ENCODE data around the gene PDCL2.

Gene PDCL2

DNA sequence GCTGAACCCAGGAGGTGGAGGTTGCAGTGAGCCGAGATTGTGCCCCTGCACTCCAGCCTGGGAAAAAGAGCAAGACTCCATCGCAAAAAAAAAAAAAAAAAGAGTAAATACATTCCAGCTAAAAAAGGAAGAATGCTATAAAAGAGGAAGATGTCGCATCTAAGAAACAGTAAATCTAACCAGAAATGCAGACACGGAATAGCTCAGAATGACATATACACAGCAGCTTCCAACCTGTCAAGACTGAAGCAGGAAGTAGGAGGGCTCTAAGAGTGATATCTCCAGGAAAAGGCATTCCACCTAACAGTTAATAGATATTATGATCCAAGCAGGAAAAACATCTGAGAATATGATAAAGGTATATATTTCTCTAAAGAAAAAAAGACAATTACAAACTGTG, 61.4 kb downstream of the PDCL2 start:
- DNase-seq, result no peak

DNA sequence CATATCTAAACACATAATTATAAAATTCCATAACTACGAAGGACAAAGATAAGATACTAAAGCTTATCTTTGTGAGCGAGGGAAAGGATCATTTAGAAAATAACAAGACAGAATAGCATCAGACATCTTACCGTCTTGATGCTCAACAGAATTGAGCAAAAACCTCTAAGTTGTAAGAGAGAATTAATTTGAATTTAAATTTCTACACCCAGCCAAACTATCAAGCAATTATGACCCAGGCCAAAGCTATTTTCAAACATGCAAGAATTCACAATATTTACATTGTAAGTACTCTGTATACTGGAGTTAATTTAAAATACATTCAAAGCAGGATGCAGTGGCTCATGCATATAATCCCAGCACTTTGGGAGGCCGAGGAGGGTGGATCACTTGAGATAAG, 61.9 kb downstream of the PDCL2 start:
- DNase-seq, result no peak

DNA sequence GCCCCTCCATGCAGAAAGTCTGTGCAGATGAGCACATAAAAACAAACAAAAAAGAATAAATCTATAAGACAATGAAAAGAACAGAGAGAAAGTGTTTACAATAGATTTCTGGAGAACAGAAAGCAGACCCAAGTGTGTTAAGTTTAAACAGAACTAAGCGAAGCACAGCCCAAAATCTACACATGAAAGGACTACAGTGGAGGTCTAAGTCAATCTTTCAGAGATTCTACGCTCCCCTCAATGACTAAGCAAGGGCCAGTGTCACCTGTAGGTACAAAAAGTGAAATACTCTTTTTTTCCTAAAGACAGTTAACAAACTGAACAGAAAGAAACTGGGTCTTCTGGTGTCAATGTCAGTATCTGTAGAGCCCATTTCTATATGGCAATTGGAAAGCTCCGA, 63.6 kb downstream of the PDCL2 start:
- DNase-seq, result no peak

DNA sequence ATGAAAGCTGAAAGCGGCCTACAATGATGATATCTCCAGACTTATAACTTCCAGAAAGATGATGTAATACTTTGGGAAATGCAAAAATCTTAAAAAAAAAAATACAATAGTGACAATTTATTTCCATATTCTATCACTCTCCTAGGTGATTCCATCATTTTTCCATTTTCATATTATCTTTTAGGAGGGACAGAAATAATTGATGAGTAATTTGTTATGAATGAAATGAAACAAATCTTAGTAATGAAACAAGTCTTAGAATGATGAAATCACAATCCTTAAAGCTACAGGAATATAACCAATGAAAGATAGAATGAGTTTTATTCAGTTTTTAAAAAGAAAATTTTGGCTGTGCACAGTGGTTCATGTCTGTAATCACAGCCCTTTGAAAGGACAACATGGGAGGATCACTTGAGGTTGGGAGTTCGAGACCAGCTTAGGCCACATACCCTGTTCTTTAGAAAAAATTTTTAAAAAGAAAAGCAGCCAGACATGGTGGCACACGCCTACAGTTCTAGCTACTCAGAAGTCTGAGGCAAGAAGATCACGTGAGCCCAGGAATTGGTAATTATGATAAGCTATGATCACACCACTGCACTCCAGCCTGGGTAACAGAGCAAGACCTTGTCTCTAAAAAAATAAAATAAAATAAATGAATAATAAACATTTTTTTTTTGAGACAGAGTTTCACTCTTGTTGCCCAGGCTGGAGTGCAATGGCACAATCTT, 67.0 kb downstream of the PDCL2 start:
- no peak for DNase-seq

DNA sequence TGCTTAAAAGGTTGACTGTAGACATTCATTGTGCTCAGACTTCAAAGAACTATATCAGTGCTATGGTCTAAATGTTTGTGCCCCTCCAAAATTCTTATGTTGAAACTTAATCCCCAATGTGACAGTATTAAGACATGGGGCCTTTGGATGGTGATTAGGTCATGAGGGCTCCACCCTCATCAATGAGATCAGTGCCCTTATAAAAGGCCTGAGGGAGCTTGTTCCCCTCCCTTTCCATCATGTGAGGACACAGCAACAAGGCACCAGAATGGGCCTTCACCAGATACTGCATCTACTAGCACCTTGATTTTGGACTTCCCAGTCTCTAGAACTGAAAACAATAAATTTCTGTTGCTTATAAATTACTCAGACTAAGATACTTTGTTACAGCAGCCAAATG, 73.6 kb downstream of the PDCL2 start:
- DNase-seq, result no peak

DNA sequence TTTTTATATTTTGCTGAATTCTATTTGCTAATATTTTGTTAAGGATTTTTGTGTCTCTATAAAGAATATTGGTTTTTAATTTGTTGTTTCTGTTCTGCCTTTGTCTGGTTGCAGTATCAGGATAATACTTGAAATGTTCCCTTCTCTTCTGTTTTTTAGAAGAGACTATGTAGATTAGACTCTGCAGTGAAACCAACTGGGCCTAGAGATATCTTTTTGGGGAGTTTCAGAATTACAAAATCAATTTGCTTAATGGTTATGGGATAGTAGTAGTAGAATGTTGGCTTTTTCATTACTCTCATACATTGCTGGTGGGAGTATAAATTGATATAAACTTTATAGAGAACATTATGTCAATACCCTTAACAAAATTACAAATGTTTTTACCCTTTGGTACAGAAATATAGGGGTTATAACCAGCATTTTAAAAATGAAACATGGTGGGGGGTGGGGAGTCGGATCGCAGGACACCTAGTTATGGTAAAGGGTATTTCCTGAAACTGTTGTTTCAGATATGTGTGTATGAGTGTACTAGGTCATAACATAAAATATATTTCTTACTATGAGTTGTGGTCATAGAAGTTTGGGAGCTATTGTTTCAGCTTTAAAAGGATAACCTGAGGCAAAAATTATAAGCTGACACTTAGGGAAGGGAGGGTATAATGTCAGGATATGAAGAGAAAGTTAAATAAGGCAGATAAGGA, 74.4 kb downstream of the PDCL2 start:
- no peak for DNase-seq

DNA sequence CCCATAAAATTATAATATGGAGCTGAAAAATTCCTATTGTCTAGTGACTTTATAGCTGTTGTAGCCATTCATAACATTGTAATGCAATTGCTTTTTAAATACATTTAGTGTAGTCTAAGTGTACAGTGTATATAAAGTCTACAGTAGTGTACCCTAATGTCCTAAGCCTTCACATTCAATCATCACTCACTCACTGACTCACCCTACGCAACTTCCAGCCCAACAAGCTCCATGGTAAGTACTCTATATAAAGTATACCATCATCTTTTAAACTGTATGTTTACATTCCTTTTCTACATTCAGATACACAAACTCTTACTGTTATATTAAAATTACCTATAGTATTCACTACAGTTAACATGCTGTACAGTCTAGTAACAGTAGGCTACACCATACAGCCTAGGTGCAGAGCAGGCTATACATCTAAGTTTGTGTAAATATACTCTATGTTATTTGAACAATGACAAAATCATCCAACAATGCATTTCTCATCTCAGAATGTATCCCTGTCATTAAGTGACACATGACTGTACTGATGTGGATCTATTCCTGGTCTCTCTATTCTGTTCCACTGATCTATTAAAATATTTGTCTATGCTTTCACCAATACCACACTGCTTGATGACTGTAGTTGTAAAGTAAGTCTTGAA, 79.0 kb downstream of the PDCL2 start:
- no peak for DNase-seq

DNA sequence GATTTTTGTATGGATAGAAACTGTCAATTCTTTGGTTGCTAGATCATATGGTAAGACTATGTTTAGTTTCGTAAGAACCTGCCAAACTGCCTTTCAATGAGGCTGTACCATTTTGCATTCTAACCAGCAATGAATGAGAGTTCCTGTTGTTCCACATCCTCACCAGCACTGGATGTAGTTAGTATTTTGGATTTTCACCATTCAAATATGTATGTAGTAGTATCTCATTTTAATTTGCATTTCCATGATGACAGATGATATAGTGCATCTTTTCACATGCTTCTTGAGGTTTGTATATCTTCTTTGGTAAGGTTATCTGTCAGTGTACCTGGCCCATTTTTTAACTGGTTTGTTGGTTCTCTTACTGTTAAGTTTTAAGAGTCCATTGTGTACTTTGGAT, 80.0 kb downstream of the PDCL2 start:
- DNase-seq, result no peak

DNA sequence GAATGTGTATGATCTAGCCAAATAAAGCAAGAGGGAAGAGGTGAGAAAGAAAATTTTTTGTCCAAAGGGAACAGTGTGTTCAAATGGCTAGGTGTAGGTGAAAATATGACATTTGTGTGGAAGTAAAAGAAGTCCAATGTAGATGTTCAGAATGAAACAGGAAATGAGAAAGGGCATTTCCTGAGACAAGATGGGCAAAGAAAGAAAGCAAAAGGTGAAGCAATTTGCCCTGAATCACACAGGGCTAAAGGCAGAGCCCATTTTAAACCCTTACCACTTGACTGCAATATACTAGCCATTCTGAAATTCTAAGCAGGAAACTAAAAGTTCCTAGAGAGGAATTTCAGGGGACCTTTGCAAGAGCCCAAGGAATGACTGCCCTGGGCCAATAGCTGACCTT, 81.4 kb downstream of the PDCL2 start:
- DNase-seq, result no peak

DNA sequence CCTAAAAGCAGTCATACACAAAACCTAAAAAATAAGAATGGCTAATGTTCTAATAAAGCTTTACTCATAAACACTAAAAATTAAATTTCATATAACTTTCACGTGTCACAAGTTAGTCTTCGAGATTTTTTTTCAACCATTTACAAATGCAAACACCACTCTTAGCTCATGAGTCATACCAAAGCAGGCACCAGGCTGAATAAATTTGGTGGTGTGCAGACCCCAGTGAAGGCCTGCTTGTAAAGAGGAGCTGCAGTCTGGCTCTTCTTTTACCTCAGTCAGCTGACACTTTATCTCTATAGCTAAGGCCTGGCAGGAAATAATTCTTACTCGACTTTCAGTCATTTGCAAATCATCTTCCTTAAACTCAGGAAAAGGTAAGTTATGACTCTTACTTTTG, 82.8 kb downstream of the PDCL2 start:
- no peak for DNase-seq

DNA sequence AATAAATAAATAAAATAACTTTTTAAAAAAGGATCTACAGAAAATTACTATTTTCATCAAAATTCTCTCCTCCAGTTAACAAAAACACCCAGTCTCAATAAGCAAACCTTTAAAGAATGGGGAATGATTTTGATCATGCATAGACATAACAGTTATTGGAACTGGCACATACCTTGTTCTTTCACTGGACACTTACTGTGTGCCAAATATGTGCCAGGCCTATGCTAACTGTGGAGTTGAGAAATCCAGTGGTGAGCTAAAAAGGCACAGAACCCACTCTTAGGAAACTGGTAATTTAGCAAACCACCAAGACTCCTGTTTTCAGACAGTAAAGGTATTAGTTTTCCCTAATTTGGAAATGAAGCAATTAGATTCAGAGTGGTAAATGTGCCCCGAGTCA, 84.4 kb downstream of the PDCL2 start:
- DNase-seq, result no peak
